ENCODE measurements around the gene PSMA3.

Gene PSMA3

DNA sequence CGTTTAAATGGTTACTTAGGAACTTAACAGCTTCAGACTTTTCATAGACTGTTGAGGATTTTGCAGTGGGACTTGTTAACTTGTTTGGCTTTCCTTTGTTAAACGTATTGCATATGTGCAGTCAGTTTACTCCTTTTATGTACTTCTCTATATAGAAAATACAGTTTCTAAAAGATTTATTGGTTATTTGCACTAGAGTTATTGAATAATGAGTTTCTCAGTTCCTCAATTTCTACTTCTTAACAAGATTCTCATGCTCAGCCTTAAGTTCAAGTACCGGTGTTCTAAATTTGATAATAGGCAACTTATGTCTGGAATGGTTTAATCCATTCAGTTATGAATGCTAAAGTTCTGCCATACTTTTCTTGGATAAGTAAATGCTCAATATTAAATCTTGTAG is 919 bp downstream of the PSMA3 start:
- POLR2A ChIA-PET = interaction anchor here (1.0 to 2.9 kb wide), 5 partner anchors 14 to 94 kb away, joined by 3 to 36 read pairs (median 6); partner anchors contain the start of genes ARID4A and ARMH4
- TF ChIP-seq, protein P1, sequence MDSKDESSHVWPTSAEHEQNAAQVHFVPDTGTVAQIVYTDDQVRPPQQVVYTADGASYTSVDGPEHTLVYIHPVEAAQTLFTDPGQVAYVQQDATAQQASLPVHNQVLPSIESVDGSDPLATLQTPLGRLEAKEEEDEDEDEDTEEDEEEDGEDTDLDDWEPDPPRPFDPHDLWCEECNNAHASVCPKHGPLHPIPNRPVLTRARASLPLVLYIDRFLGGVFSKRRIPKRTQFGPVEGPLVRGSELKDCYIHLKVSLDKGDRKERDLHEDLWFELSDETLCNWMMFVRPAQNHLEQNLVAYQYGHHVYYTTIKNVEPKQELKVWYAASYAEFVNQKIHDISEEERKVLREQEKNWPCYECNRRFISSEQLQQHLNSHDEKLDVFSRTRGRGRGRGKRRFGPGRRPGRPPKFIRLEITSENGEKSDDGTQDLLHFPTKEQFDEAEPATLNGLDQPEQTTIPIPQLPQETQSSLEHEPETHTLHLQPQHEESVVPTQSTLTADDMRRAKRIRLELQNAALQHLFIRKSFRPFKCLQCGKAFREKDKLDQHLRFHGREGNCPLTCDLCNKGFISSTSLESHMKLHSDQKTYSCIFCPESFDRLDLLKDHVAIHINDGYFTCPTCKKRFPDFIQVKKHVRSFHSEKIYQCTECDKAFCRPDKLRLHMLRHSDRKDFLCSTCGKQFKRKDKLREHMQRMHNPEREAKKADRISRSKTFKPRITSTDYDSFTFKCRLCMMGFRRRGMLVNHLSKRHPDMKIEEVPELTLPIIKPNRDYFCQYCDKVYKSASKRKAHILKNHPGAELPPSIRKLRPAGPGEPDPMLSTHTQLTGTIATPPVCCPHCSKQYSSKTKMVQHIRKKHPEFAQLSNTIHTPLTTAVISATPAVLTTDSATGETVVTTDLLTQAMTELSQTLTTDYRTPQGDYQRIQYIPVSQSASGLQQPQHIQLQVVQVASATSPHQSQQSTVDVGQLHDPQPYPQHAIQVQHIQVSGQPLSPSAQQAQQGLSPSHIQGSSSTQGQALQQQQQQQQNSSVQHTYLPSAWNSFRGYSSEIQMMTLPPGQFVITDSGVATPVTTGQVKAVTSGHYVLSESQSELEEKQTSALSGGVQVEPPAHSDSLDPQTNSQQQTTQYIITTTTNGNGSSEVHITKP (tag by site-specific recombination; IDR thresholded peaks at IDR 0.05) = peak; percentile 43; the same call in 1 of the 2 replicates
- TF ChIP-seq ZEB2 (tag by site-specific recombination; IDR thresholded peaks at IDR 0.05) = no peak
- no peak for TF ChIP-seq ZNF223 (tag by site-specific recombination; IDR thresholded peaks at IDR 0.05)
- TF ChIP-seq EGR2 (tag by site-specific recombination; IDR thresholded peaks at IDR 0.05; ENCODE audit: low read depth) = no peak
- no peak for TF ChIP-seq ZNF280D (tag by site-specific recombination; IDR thresholded peaks at IDR 0.05)
- no peak for TF ChIP-seq ZNF302 (tag by site-specific recombination; IDR thresholded peaks at IDR 0.05; ENCODE audit: low read depth)
- TF ChIP-seq ZNF621 (tag by site-specific recombination; IDR thresholded peaks at IDR 0.05) = no peak

GRCh38 chr14:58249611-58250010 is 5.0 kb downstream of the PSMA3 start:
- H3K27ac ChIP-seq (ENCODE audit: extremely low read depth, low read depth, low read length) = no peak overlapping the region
- no peak for TF ChIP-seq ZNF513 (tag by site-specific recombination; IDR thresholded peaks at IDR 0.05)
- TF ChIP-seq, protein P2, sequence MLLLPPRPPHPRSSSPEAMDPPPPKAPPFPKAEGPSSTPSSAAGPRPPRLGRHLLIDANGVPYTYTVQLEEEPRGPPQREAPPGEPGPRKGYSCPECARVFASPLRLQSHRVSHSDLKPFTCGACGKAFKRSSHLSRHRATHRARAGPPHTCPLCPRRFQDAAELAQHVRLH (tag by site-specific recombination; IDR thresholded peaks at IDR 0.05) = no peak
- TF ChIP-seq HOXD13 (CRISPR knock-in tag; IDR thresholded peaks at IDR 0.05; ENCODE audit: borderline replicate concordance) = no peak
- no peak for TF ChIP-seq ZNF600 (tag by site-specific recombination; IDR thresholded peaks at IDR 0.05)
- TF ChIP-seq ZNF488 (tag by site-specific recombination; IDR thresholded peaks at IDR 0.05) = no peak
- TF ChIP-seq TCF7L2 (IDR thresholded peaks at IDR 0.05; ENCODE audit: borderline replicate concordance, low read depth, low read length) = no peak
- TF ChIP-seq ZBTB20 (tag by site-specific recombination; IDR thresholded peaks at IDR 0.05) = no peak
- TF ChIP-seq ZNF777 (tag by site-specific recombination; IDR thresholded peaks at IDR 0.05; ENCODE audit: borderline replicate concordance) = no peak
- TF ChIP-seq ZNF37A (tag by site-specific recombination; IDR thresholded peaks at IDR 0.05) = no peak
- TF ChIP-seq ZNF514 (tag by site-specific recombination; IDR thresholded peaks at IDR 0.05) = no peak
- TF ChIP-seq ZNF280D (tag by site-specific recombination; IDR thresholded peaks at IDR 0.05) = no peak
- ChIA-PET POLR2A (no interaction called here), CTCF (no interaction called here)
- no peaks in the 10 kb centered on the region for H3K9me3 ChIP-seq (ENCODE audit: control insufficient read depth, insufficient read depth, low read depth, low read length)
- peaks cover 52 to 73% of the 10 kb centered on the region in 2 experiments for H3K36me3 ChIP-seq (ENCODE audit: control insufficient read depth in 2 of 2, insufficient read depth in 1 of 2, low read length in 2 of 2)
- H3K4me3 ChIP-seq (ENCODE audit: low read depth, low read length) = no peak overlapping the region
- H3K4me1 ChIP-seq (ENCODE audit: control insufficient read depth, insufficient read depth, low read length) = peaks cover 9% of the 10 kb centered on the region; the same call in 1 of the 2 replicates

More for the DNA sequence above, 919 bp downstream of the PSMA3 start:
- peaks cover 23 to 36% of the 10 kb centered on the region in 2 experiments; a peak in 2 of 3 replicates for H3K36me3 ChIP-seq (ENCODE audit: control insufficient read depth in 2 of 2, insufficient read depth in 1 of 2, low read length in 2 of 2)
- H3K27ac ChIP-seq (ENCODE audit: extremely low read depth, low read depth, low read length) = peak overlapping the region; percentile 88
- H3K4me1 ChIP-seq (ENCODE audit: control insufficient read depth, insufficient read depth, low read length) = peaks cover 14% of the 10 kb centered on the region; the same call in 1 of the 2 replicates
- H3K4me3 ChIP-seq (ENCODE audit: low read depth, low read length) = peak overlapping the region; percentile 96
- no peaks in the 10 kb centered on the region for H3K9me3 ChIP-seq (ENCODE audit: control insufficient read depth, insufficient read depth, low read depth, low read length)
- CTCF ChIA-PET = no interaction called here

All from HEK293 (cell line).